ENCODE data around the gene COQ3. TPM values are rescaled to one million over a fixed set of nuclear protein-coding genes. Genes with fewer than 3 reads are reported as not detected.

Gene COQ3
- total RNA-seq, 1 donor from 2014 or later: 12.0 TPM

DNA sequence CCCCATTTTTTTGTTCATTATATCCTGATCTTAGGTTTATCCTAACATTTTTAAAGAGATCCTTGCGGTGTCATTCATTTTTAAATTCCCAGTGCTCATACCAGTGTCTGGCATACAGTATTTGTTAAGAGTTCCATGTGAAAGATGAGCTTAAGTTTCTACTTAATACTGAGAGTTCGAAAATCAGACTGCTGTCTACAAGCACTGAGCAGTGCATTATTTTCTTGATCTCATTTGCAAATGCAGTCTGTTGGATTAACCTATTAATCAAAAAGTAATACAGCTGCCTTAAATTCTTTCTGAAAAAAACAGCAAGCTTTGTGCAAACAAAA lies 663 bp downstream of the COQ3 start:
- H3K27me3 ChIP-seq (ENCODE audit: control insufficient read depth in 3 of 3, insufficient read depth in 3 of 3, low read length in 3 of 3): no peaks in the 10 kb centered on the region
- no peaks in the 10 kb centered on the region for H3K9me3 ChIP-seq (ENCODE audit: control insufficient read depth in 3 of 3, low read length in 3 of 3)
- peak overlapping the region; percentile 86 to 94 (median 91) for H3K9ac ChIP-seq (ENCODE audit: low read depth in 1 of 3, low read length in 3 of 3)
- H3K4me1 ChIP-seq (ENCODE audit: control insufficient read depth in 3 of 3, insufficient read depth in 3 of 3, low read length in 3 of 3): no peaks in the 10 kb centered on the region
- no peak overlapping the region for H3K27ac ChIP-seq (ENCODE audit: low read depth, low read length)
- H3K4me3 ChIP-seq (ENCODE audit: low read length in 3 of 3): peak overlapping the region; percentile 90 to 95 (median 95)
- H3K36me3 ChIP-seq (ENCODE audit: control insufficient read depth in 3 of 3, insufficient read depth in 3 of 3, low read length in 3 of 3): peaks cover under 1 to 9% (median 3%) of the 10 kb centered on the region in 3 donors

DNA sequence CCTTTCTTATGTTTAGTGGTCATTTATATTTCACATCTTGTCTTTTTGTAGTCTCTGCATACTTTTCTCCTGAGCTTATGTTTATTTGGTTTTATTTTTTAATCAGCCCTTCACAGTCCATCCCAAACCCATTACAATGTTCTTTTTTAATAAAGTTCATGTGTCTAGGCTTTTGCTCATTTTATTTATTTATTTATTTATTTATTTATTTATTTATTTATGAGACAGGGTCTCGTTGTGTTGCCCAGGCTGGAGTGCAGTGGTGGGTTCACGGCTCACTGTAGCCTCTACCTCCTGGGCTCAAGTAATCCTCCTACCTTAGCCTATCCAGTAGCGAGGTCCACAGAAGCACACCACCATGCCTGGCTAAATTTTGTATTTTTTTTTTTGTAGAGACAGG lies 3.1 kb downstream of the COQ3 start:
- Histone ChIP-seq H3K9ac (ENCODE audit: low read depth in 1 of 3, low read length in 3 of 3) (no peak overlapping the region), H3K27ac (ENCODE audit: low read depth, low read length) (no peak overlapping the region), H3K9me3 (ENCODE audit: control insufficient read depth in 3 of 3, low read length in 3 of 3) (no peaks in the 10 kb centered on the region), H3K4me1 (ENCODE audit: control insufficient read depth in 3 of 3, insufficient read depth in 3 of 3, low read length in 3 of 3) (no peaks in the 10 kb centered on the region), H3K36me3 (ENCODE audit: control insufficient read depth in 3 of 3, insufficient read depth in 3 of 3, low read length in 3 of 3) (no peaks in the 10 kb centered on the region), H3K27me3 (ENCODE audit: control insufficient read depth in 3 of 3, insufficient read depth in 3 of 3, low read length in 3 of 3) (no peaks in the 10 kb centered on the region), H3K4me3 (ENCODE audit: low read length in 3 of 3) (no peak overlapping the region)

DNA sequence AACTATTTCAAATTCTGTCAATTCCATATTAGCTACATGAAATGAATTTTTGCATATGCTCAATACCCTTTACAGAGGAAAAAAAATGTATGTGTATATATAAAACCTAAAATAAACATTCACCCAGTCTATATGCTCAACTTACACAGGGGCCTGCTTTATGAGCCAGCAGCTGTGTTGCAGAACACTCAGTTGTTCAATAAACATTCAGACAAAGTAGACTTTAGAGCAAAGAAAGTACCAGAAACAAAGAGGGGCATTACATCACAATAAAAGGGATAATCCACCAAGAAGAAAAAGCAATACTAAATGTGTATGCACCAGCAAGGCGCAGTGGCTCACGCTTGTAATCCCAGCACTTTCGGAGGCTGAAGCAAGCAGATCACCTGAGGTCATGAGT lies 9.5 kb downstream of the COQ3 start:
- H3K9me3 ChIP-seq (ENCODE audit: control insufficient read depth in 3 of 3, low read length in 3 of 3): no peaks in the 10 kb centered on the region

DNA sequence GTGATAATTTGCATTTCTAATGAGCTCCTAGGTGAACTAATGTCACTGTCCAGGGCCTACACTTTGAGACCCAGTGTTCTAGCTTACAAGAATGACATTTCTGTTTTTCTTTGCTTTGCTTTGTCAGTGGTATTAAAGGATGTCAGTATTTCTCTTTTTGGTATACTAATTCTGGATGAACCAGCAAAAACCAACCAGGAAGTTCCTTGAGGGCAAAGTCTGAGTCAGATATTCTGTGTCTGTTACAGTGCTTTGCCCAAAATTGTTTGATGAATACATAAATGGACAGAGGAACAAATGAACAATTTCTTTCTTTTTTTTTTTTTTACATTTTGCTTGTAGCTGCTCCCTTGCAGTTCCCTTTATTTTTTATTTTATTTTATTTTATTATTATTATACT lies 15.4 kb downstream of the COQ3 start:
- H3K4me1 ChIP-seq (ENCODE audit: control insufficient read depth in 3 of 3, insufficient read depth in 3 of 3, low read length in 3 of 3): no peaks in the 10 kb centered on the region
- no peak overlapping the region for H3K27ac ChIP-seq (ENCODE audit: low read depth, low read length)
- no peak overlapping the region for H3K4me3 ChIP-seq (ENCODE audit: low read length in 3 of 3)
- no peak overlapping the region for H3K9ac ChIP-seq (ENCODE audit: low read depth in 1 of 3, low read length in 3 of 3)
- H3K9me3 ChIP-seq (ENCODE audit: control insufficient read depth in 3 of 3, low read length in 3 of 3): no peaks in the 10 kb centered on the region
- peaks cover 0 to 7% (median 4%) of the 10 kb centered on the region in 3 donors for H3K36me3 ChIP-seq (ENCODE audit: control insufficient read depth in 3 of 3, insufficient read depth in 3 of 3, low read length in 3 of 3)
- no peaks in the 10 kb centered on the region for H3K27me3 ChIP-seq (ENCODE audit: control insufficient read depth in 3 of 3, insufficient read depth in 3 of 3, low read length in 3 of 3)

More for the DNA sequence above, 9.5 kb downstream of the COQ3 start:
- Histone ChIP-seq H3K27me3 (ENCODE audit: control insufficient read depth in 3 of 3, insufficient read depth in 3 of 3, low read length in 3 of 3) (no peaks in the 10 kb centered on the region), H3K36me3 (ENCODE audit: control insufficient read depth in 3 of 3, insufficient read depth in 3 of 3, low read length in 3 of 3) (peaks cover 0 to 4% (median 2%) of the 10 kb centered on the region in 3 donors), H3K9ac (ENCODE audit: low read depth in 1 of 3, low read length in 3 of 3) (no peak overlapping the region), H3K4me1 (ENCODE audit: control insufficient read depth in 3 of 3, insufficient read depth in 3 of 3, low read length in 3 of 3) (no peaks in the 10 kb centered on the region), H3K4me3 (ENCODE audit: low read length in 3 of 3) (no peak overlapping the region), H3K27ac (ENCODE audit: low read depth, low read length) (no peak overlapping the region)

DNA sequence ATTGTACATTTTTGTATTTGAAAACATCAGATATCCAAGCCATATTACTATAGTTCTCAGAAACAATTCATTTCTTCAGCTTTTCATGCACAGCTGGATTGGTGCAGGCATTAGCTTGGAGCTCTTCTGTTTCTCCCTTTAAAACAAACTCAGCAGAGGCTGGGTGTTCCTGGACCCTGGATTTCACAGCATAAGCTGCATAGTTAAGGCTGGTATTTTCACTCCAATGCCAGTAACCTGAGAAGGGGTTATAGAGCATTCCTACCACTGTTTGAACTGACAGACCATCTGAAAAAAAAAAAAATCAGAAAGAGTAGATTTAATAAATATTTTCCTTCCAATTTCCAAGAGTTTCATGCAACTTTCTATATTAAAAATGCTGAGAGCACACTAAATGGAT lies 24.5 kb downstream of the COQ3 start:
- Histone ChIP-seq H3K9me3 (ENCODE audit: control insufficient read depth in 3 of 3, low read length in 3 of 3) (no peaks in the 10 kb centered on the region), H3K4me1 (ENCODE audit: control insufficient read depth in 3 of 3, insufficient read depth in 3 of 3, low read length in 3 of 3) (no peaks in the 10 kb centered on the region)

DNA sequence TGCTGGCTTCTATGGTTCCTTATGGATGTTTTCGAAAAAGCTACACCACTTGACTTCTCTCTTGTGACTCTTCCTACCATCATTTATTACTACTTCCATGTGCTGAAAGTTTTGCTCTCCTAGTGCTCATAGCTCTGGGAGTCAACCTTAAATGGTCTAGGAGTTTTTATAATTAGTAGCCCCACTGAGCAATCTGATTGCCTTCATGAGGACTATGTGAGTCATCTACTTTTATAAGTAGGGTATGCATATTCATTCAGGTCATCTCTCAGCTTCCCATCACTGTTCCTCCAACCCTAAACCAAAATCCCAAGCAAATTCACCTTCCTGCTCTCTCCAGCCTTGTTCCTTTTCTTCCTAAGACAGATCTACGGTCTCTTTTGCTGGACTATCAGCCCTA lies 27.1 kb downstream of the COQ3 start:
- Histone ChIP-seq H3K27ac (ENCODE audit: low read depth, low read length) (no peak overlapping the region), H3K4me1 (ENCODE audit: control insufficient read depth in 3 of 3, insufficient read depth in 3 of 3, low read length in 3 of 3) (no peaks in the 10 kb centered on the region), H3K9me3 (ENCODE audit: control insufficient read depth in 3 of 3, low read length in 3 of 3) (no peaks in the 10 kb centered on the region), H3K9ac (ENCODE audit: low read depth in 1 of 3, low read length in 3 of 3) (no peak overlapping the region), H3K36me3 (ENCODE audit: control insufficient read depth in 3 of 3, insufficient read depth in 3 of 3, low read length in 3 of 3) (peaks cover 0 to 6% (median 2%) of the 10 kb centered on the region in 3 donors), H3K4me3 (ENCODE audit: low read length in 3 of 3) (no peak overlapping the region), H3K27me3 (ENCODE audit: control insufficient read depth in 3 of 3, insufficient read depth in 3 of 3, low read length in 3 of 3) (no peaks in the 10 kb centered on the region)

More for the DNA sequence above, 24.5 kb downstream of the COQ3 start:
- no peak overlapping the region for H3K9ac ChIP-seq (ENCODE audit: low read depth in 1 of 3, low read length in 3 of 3)
- H3K27ac ChIP-seq (ENCODE audit: low read depth, low read length): no peak overlapping the region
- H3K36me3 ChIP-seq (ENCODE audit: control insufficient read depth in 3 of 3, insufficient read depth in 3 of 3, low read length in 3 of 3): peaks cover 0 to 6% (median 2%) of the 10 kb centered on the region in 3 donors
- no peak overlapping the region for H3K4me3 ChIP-seq (ENCODE audit: low read length in 3 of 3)
- H3K27me3 ChIP-seq (ENCODE audit: control insufficient read depth in 3 of 3, insufficient read depth in 3 of 3, low read length in 3 of 3): no peaks in the 10 kb centered on the region

DNA sequence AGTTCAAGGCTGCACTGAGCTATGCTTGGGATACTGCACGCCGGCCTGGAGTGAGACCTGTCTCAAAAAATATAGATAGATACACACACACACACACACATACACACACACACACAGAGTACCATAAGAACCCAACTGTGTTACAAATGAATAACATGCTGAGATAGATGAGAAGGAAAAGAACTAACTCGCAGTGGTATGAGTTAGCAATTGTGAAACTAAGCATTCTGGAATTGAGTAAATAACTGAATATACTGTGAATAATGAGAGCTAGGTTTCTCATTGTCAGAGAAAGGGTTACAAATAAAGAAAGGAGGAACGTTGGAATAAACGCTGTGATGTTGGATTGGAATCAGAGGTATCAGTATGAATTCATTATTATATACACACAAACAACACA lies 30.0 kb downstream of the COQ3 start:
- peaks cover 0 to 3% (median 0%) of the 10 kb centered on the region in 3 donors for H3K27me3 ChIP-seq (ENCODE audit: control insufficient read depth in 3 of 3, insufficient read depth in 3 of 3, low read length in 3 of 3)
- no peaks in the 10 kb centered on the region for H3K4me1 ChIP-seq (ENCODE audit: control insufficient read depth in 3 of 3, insufficient read depth in 3 of 3, low read length in 3 of 3)
- H3K9ac ChIP-seq (ENCODE audit: low read depth in 1 of 3, low read length in 3 of 3): no peak overlapping the region
- no peaks in the 10 kb centered on the region for H3K9me3 ChIP-seq (ENCODE audit: control insufficient read depth in 3 of 3, low read length in 3 of 3)
- H3K4me3 ChIP-seq (ENCODE audit: low read length in 3 of 3): no peak overlapping the region
- H3K27ac ChIP-seq (ENCODE audit: low read depth, low read length): no peak overlapping the region
- H3K36me3 ChIP-seq (ENCODE audit: control insufficient read depth in 3 of 3, insufficient read depth in 3 of 3, low read length in 3 of 3): no peaks in the 10 kb centered on the region

DNA sequence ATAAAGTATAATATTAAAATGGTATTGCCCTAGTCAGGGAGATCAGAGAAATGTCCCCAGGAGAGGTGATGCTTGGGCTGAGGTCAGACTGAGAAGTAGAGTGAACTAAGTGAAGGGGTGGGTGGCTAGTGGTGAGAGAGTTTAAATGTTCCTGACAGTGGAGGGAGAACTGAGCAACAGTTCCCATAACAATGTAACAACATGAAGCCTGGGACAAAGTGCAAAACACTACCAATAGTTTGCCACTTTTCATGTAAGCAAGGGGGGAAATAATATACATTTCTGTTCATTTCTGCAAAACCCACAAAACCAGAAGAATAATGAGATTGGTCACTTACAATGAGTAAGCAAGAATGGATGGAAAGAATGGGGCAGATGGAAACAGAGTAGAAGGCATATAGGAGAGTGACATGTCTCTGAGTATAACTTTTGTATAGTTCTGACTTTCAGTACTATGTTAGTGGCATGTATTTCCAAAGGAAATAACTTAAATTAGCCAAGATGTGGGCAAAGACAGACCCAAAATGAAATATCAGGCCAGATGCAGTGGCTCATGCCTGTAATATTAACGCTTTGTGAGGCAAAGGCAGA lies 31.2 kb downstream of the COQ3 start:
- no peak overlapping the region for H3K27ac ChIP-seq (ENCODE audit: low read depth, low read length)
- H3K4me3 ChIP-seq (ENCODE audit: low read length in 3 of 3): no peak overlapping the region
- H3K36me3 ChIP-seq (ENCODE audit: control insufficient read depth in 3 of 3, insufficient read depth in 3 of 3, low read length in 3 of 3): no peaks in the 10 kb centered on the region
- H3K9me3 ChIP-seq (ENCODE audit: control insufficient read depth in 3 of 3, low read length in 3 of 3): no peaks in the 10 kb centered on the region
- no peak overlapping the region for H3K9ac ChIP-seq (ENCODE audit: low read depth in 1 of 3, low read length in 3 of 3)
- H3K4me1 ChIP-seq (ENCODE audit: control insufficient read depth in 3 of 3, insufficient read depth in 3 of 3, low read length in 3 of 3): no peaks in the 10 kb centered on the region
- peaks cover 0 to 3% (median 0%) of the 10 kb centered on the region in 3 donors for H3K27me3 ChIP-seq (ENCODE audit: control insufficient read depth in 3 of 3, insufficient read depth in 3 of 3, low read length in 3 of 3)

DNA sequence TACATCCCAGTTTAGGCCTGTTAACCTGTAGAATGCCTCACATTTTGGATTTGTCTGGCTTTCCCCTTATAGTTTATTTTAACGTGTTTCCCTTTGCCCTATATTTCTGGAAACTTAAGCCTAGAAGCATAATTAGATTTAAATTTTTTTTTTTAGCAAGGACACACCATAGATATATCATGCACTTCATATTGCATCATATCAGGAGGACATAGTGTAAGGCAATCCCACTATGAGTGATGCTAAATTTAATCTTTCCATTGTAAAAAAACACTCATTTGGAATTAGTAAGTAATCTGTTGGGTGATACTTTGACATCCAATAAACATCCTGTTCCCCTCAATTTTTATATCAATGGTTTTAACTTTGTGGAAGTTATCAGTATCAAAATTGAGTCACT lies 34.2 kb downstream of the COQ3 start:
- Histone ChIP-seq H3K9me3 (ENCODE audit: control insufficient read depth in 3 of 3, low read length in 3 of 3) (no peaks in the 10 kb centered on the region), H3K36me3 (ENCODE audit: control insufficient read depth in 3 of 3, insufficient read depth in 3 of 3, low read length in 3 of 3) (no peaks in the 10 kb centered on the region), H3K27ac (ENCODE audit: low read depth, low read length) (no peak overlapping the region), H3K4me3 (ENCODE audit: low read length in 3 of 3) (no peak overlapping the region), H3K27me3 (ENCODE audit: control insufficient read depth in 3 of 3, insufficient read depth in 3 of 3, low read length in 3 of 3) (peaks cover 0 to 3% (median 3%) of the 10 kb centered on the region in 3 donors), H3K9ac (ENCODE audit: low read depth in 1 of 3, low read length in 3 of 3) (no peak overlapping the region), H3K4me1 (ENCODE audit: control insufficient read depth in 3 of 3, insufficient read depth in 3 of 3, low read length in 3 of 3) (no peaks in the 10 kb centered on the region)

DNA sequence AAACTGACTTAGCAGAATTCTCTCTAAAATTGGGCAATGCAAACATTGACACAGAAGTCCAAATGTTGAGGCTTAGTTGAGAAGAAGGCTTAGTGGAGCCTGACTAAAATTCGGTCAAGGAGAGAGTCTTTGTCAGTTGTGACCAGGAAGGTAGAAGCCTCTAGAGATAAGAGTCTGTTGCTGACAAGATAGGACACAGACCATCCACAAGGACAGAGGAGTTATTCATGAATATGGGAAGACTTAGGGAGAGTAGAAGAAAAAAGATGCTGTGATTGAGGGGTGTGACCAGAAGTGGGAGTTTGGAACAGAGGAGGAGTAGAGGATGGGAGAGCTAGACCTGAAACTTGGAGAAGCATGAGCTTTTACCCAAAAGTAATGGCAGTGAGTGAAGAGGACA lies 37.4 kb downstream of the COQ3 start:
- H3K36me3 ChIP-seq (ENCODE audit: control insufficient read depth in 3 of 3, insufficient read depth in 3 of 3, low read length in 3 of 3): no peaks in the 10 kb centered on the region
- H3K27ac ChIP-seq (ENCODE audit: low read depth, low read length): no peak overlapping the region

More for the DNA sequence above, 37.4 kb downstream of the COQ3 start:
- Histone ChIP-seq H3K9ac (ENCODE audit: low read depth in 1 of 3, low read length in 3 of 3) (no peak overlapping the region), H3K4me3 (ENCODE audit: low read length in 3 of 3) (no peak overlapping the region), H3K27me3 (ENCODE audit: control insufficient read depth in 3 of 3, insufficient read depth in 3 of 3, low read length in 3 of 3) (peaks cover 2 to 24% (median 17%) of the 10 kb centered on the region in 3 donors), H3K4me1 (ENCODE audit: control insufficient read depth in 3 of 3, insufficient read depth in 3 of 3, low read length in 3 of 3) (no peaks in the 10 kb centered on the region), H3K9me3 (ENCODE audit: control insufficient read depth in 3 of 3, low read length in 3 of 3) (no peaks in the 10 kb centered on the region)

Data from skeletal muscle tissue (tissue), 4 donors.